Trophoblast cell (in vitro differentiated cells and primary cell): ENCODE results near the gene LRRC72.
"Not testable (repeated sequence)": the region's sequence is repeated elsewhere in the genome, so short reads cannot be mapped to it uniquely, and the experiment has no call there.

Experiments used
- DNase-seq, 2 donors: peaks; one replicate each; pipeline ENCODE4 v3.0.0-alpha.2; 2016
- H2AFZ ChIP-seq: 2 replicates; pipeline ENCODE4 v1.6.1; 2013; ENCODE audit warnings: low read length, moderate library complexity, mild to moderate bottlenecking; ENCODE audit not compliant: insufficient read depth, poor library complexity
- H2AK5ac ChIP-seq: 2 replicates; pipeline ENCODE4 v1.6.1; 2013; ENCODE audit warnings: mild to moderate bottlenecking, low read length
- H2BK120ac ChIP-seq: 2 replicates; pipeline ENCODE4 v1.6.1; 2013; ENCODE audit warnings: low read length, mild to moderate bottlenecking, moderate library complexity; ENCODE audit not compliant: insufficient read depth, poor library complexity
- H2BK12ac ChIP-seq: 2 replicates; pipeline ENCODE4 v1.6.1; 2013; ENCODE audit warnings: mild to moderate bottlenecking, low read length, moderate library complexity
- H2BK5ac ChIP-seq: 2 replicates; pipeline ENCODE4 v1.6.1; 2013; ENCODE audit warnings: low read length, low read depth, moderate library complexity, mild to moderate bottlenecking; ENCODE audit not compliant: poor library complexity
- H3K14ac ChIP-seq: 2 replicates; pipeline ENCODE4 v1.6.1; 2013; ENCODE audit warnings: mild to moderate bottlenecking, low read length
- H3K18ac ChIP-seq: 2 replicates; pipeline ENCODE4 v1.6.1; 2013; ENCODE audit warnings: mild to moderate bottlenecking, low read length
- H3K23ac ChIP-seq: 2 replicates; pipeline ENCODE4 v1.6.1; 2013; ENCODE audit warnings: low read length
- H3K27ac ChIP-seq: 2 replicates; pipeline ENCODE4 v1.5.1; 2013; ENCODE audit warnings: low read depth, mild to moderate bottlenecking, inconsistent platforms, low read length, moderate library complexity
- H3K27me3 ChIP-seq: 2 replicates; pipeline ENCODE4 v1.6.1; 2013; ENCODE audit warnings: inconsistent platforms, mild to moderate bottlenecking, low read length, moderate library complexity; ENCODE audit not compliant: insufficient read depth
- H3K36me3 ChIP-seq, 2 experiments: 1 replicate in 1 of 2; 2 replicates in 1 of 2; pipeline ENCODE4 v1.6.1; 2013; ENCODE audit warnings: low read length in 2 of 2, mild to moderate bottlenecking in 2 of 2, moderate library complexity in 1 of 2; ENCODE audit not compliant: insufficient read depth in 2 of 2, control insufficient read depth in 1 of 2
- H3K4ac ChIP-seq: 2 replicates; pipeline ENCODE4 v1.6.1; 2013; ENCODE audit warnings: low read depth, mild to moderate bottlenecking, low read length, moderate library complexity
- H3K4me1 ChIP-seq, 2 experiments: 1 replicate in 1 of 2; 2 replicates in 1 of 2; pipeline ENCODE4 v1.6.1; 2013; ENCODE audit warnings: low read length in 2 of 2, mild to moderate bottlenecking in 2 of 2, moderate library complexity in 1 of 2; ENCODE audit not compliant: insufficient read depth in 2 of 2, control insufficient read depth in 1 of 2
- H3K4me2 ChIP-seq: 2 replicates; pipeline ENCODE4 v1.6.1; 2013; ENCODE audit warnings: inconsistent platforms, mild to moderate bottlenecking, low read length, moderate library complexity
- H3K4me3 ChIP-seq: 2 replicates; pipeline ENCODE4 v1.5.1; 2013; ENCODE audit warnings: mild to moderate bottlenecking, low read depth, low read length, inconsistent platforms
- H3K79me1 ChIP-seq: one replicate; pipeline ENCODE4 v1.6.1; 2013; ENCODE audit warnings: low read length
- H3K79me2 ChIP-seq: 2 replicates; pipeline ENCODE4 v1.6.1; 2013; ENCODE audit warnings: low read length, mild to moderate bottlenecking; ENCODE audit not compliant: control insufficient read depth, insufficient read depth, poor library complexity
- H3K9ac ChIP-seq: 2 replicates; pipeline ENCODE4 v1.6.1; 2013; ENCODE audit warnings: mild to moderate bottlenecking, low read length
- H3K9me3 ChIP-seq: 2 replicates; pipeline ENCODE4 v1.6.1; 2013; ENCODE audit warnings: low read depth, mild to moderate bottlenecking, control low read depth, inconsistent platforms, low read length; ENCODE audit not compliant: insufficient read depth
- H4K12ac ChIP-seq: 2 replicates; pipeline ENCODE4 v1.6.1; 2013; ENCODE audit warnings: low read depth, mild to moderate bottlenecking, low read length, moderate library complexity
- H4K8ac ChIP-seq: 2 replicates; pipeline ENCODE4 v1.6.1; 2013; ENCODE audit warnings: low read depth, mild to moderate bottlenecking, low read length, moderate library complexity
- H4K91ac ChIP-seq: one replicate; pipeline ENCODE4 v1.6.1; 2013; ENCODE audit warnings: low read depth, mild to moderate bottlenecking, low read length, moderate library complexity
- WGBS: extraction: QIAGEN DNeasy Blood & Tissue Kit; methylation state at CpG from one replicate; pipeline ENCODE4 v1.1.7; 2013; ENCODE audit warnings: missing lambda C conversion rate; ENCODE audit not compliant: insufficient read length, insufficient coverage; ENCODE audit errors: extremely low coverage; 5-methylcytosine and 5-hydroxymethylcytosine counted together

The LRRC72 gene

DNA sequence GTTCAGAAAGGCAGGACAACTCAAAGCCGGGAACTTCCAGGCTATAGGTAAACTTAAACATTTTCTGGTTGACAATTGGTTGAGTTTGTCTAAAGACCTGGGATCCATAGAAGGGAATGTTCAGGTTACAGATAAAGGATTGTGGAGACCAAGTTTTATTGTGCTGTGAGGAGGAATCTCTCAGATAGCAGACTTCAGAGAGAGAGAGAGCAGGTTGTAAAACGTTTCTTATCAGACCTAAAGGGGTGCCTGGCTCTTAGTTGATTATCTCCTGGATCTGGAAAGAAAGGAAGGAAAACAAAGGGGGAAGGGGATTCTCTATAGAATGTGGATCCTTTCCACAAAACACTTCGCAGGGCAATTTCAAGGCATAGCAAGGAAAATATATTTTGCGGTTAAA lies 69.0 kb downstream of the LRRC72 start:
- H3K4me3 ChIP-seq, H3K79me2 ChIP-seq, H3K36me3 ChIP-seq, H2AK5ac ChIP-seq, H3K9ac ChIP-seq, H3K79me1 ChIP-seq, H2BK12ac ChIP-seq, H3K18ac ChIP-seq, H4K8ac ChIP-seq, H3K14ac ChIP-seq, H4K12ac ChIP-seq, DNase-seq, H3K4me1 ChIP-seq, H2BK5ac ChIP-seq, H3K4ac ChIP-seq, H4K91ac ChIP-seq, H3K4me2 ChIP-seq, H3K27me3 ChIP-seq, H2BK120ac ChIP-seq, H3K9me3 ChIP-seq, H3K23ac ChIP-seq, H2AFZ ChIP-seq: not testable (repeated sequence)
- peak overlapping the region; percentile 41 for H3K27ac ChIP-seq
- WGBS = no CpG with 5 or more reads among the region's 4 CpGs

DNA sequence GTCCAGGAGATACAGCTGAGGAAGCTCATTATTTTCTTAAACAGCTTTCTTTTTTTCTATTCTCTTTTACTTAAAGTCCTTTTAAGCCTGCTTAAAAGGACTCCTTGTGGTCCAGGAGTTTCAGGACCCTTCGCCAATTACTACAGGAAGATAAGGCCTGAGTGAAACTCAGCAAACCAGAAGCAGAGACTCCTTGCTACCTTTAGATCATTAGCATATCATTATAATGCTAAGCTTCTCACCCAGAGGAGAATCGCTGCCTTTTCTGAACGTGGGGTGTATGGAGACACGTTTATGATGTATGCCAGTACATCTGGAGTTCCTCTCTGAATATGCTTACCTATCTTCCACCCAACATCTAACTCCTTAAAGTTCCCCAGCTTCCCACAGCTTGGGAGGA lies 71.4 kb downstream of the LRRC72 start:
- Histone ChIP-seq H3K79me1 (no peaks in the 10 kb centered on the region), H2BK12ac (no peak overlapping the region), H3K79me2 (no peaks in the 10 kb centered on the region), H3K4ac (no peak overlapping the region), H2BK5ac (no peak overlapping the region), H3K36me3 (peaks cover 7 to 12% of the 10 kb centered on the region in 2 experiments), H2AFZ (no peak overlapping the region), H2AK5ac (no peak overlapping the region), H3K4me1 (peaks cover 2 to 6% of the 10 kb centered on the region in 2 experiments), H3K23ac (no peak overlapping the region), H2BK120ac (no peak overlapping the region), H3K9me3 (peaks cover 4% of the 10 kb centered on the region), H3K27me3 (no peaks in the 10 kb centered on the region), H4K91ac (no peak overlapping the region), H4K12ac (no peak overlapping the region), H3K14ac (no peak overlapping the region), H4K8ac (no peak overlapping the region), H3K4me3 (no peak overlapping the region), H3K18ac (no peak overlapping the region), H3K9ac (no peak overlapping the region), H3K27ac (no peak overlapping the region), H3K4me2 (no peak overlapping the region)
- WGBS = no CpG with 5 or more reads among the region's 4 CpGs
- no peak for DNase-seq

DNA sequence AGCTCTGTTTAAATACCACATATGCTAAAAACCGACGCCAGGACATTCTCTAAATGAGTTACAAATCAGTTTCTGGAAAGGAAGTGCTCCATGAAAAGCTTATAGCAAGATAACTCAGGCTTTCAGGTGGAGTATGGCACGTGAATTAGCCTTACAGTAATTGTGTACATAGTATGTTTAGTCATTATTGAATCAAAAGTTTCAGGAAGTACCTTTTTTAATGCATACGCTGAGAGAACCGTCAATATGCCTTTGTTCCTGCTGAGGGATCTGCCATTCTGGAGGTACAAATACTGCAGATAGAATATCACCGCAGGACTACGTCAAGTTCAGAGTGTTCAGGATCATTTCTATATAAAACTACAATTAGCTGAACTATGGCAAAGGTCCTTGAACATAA lies 73.2 kb downstream of the LRRC72 start:
- no peak overlapping the region for H2BK5ac ChIP-seq
- H3K36me3 ChIP-seq = peaks cover 10 to 16% of the 10 kb centered on the region in 2 experiments
- H3K9ac ChIP-seq = no peak overlapping the region
- H3K18ac ChIP-seq = no peak overlapping the region
- no peaks in the 10 kb centered on the region for H3K79me2 ChIP-seq
- no peak overlapping the region for H2AK5ac ChIP-seq
- H4K8ac ChIP-seq = no peak overlapping the region
- peaks cover 2 to 5% of the 10 kb centered on the region in 2 experiments for H3K4me1 ChIP-seq
- H4K91ac ChIP-seq = no peak overlapping the region
- no peaks in the 10 kb centered on the region for H3K79me1 ChIP-seq
- no peak overlapping the region for H3K4me2 ChIP-seq
- H3K23ac ChIP-seq = no peak overlapping the region
- no peak overlapping the region for H2AFZ ChIP-seq
- H3K27me3 ChIP-seq = no peaks in the 10 kb centered on the region
- no peak overlapping the region for H4K12ac ChIP-seq
- H2BK12ac ChIP-seq = no peak overlapping the region
- WGBS = no CpG with 5 or more reads among the region's 7 CpGs
- no peak overlapping the region for H2BK120ac ChIP-seq
- DNase-seq = no peak
- H3K4me3 ChIP-seq = no peak overlapping the region
- H3K9me3 ChIP-seq = peaks cover 4% of the 10 kb centered on the region
- H3K14ac ChIP-seq = no peak overlapping the region
- H3K27ac ChIP-seq = no peak overlapping the region
- no peak overlapping the region for H3K4ac ChIP-seq

DNA sequence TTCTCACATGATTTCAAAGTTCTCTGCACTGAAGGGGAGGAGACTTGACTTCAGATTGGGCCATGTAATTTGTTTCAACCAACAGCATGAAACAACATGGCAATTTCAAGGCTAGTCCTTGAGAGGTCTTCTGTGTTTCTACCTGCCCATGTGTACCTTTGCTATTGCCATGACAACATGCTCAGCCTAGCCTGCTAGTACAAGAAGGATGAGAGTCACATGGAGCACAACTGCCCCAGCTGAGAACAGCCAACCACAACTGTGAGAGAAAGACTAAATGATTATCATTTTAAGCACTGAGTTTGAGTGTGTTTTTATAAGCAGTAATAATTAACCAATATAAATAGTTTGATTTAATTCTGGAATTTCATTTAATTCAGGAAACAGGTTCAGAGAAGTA lies 77.0 kb downstream of the LRRC72 start:
- no peak overlapping the region for H3K23ac ChIP-seq

More for the DNA sequence above, 77.0 kb downstream of the LRRC72 start:
- H3K79me1 ChIP-seq = no peaks in the 10 kb centered on the region
- H2AFZ ChIP-seq = no peak overlapping the region
- H3K14ac ChIP-seq = no peak overlapping the region
- no peak overlapping the region for H3K4ac ChIP-seq
- no peaks in the 10 kb centered on the region for H3K27me3 ChIP-seq
- no peak overlapping the region for H3K18ac ChIP-seq
- no peak overlapping the region for H3K27ac ChIP-seq
- H2BK120ac ChIP-seq = no peak overlapping the region
- H3K79me2 ChIP-seq = no peaks in the 10 kb centered on the region
- H3K4me1 ChIP-seq = peaks cover 0 to 2% of the 10 kb centered on the region in 2 experiments
- H4K91ac ChIP-seq = no peak overlapping the region
- H3K4me2 ChIP-seq = no peak overlapping the region
- H4K8ac ChIP-seq = no peak overlapping the region
- no peak for DNase-seq
- peaks cover 16 to 19% of the 10 kb centered on the region in 2 experiments for H3K36me3 ChIP-seq
- H2BK5ac ChIP-seq = no peak overlapping the region
- H2BK12ac ChIP-seq = no peak overlapping the region
- H3K4me3 ChIP-seq = no peak overlapping the region
- peaks cover 4% of the 10 kb centered on the region for H3K9me3 ChIP-seq
- no peak overlapping the region for H2AK5ac ChIP-seq
- no peak overlapping the region for H4K12ac ChIP-seq
- no peak overlapping the region for H3K9ac ChIP-seq
